Fibroblast of skin of abdomen (primary cell): ENCODE results near the gene JAML.

ENCODE experiments used
- DNase-seq: peaks from one replicate; pipeline ENCODE4 v3.0.0-alpha.2; 2013

The JAML gene

DNA sequence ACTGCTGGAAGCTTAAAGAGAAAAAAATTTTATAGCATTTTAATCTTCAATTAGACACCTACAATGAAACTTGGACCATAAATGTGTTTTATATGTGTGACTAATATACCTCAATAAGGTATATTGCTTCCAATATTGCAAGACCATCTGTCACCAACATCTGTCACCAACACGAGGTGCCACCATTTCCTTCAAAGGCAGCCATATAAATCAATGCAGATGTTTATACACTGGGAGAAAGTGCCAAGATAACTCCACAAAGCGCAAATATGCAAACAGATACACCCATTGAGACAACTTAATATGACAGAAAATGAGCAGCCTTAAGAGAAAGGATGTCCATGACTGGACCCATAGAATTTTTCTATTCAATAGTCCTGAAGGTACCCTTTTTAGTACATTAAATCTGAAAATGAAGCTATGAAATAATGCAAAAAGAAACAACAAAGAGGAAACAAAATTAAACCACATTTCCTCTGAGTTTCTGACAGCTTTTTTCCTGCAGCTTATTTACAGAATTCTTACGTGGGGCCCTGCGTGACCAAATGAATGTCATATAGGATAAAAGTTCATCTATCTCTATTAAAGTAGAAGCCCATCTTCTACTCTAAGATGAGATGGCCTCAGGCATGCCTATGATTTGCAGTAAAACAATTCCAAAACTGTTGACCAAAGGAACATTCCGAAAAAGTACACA, 14.8 kb upstream of the JAML start:
- no peak for DNase-seq

DNA sequence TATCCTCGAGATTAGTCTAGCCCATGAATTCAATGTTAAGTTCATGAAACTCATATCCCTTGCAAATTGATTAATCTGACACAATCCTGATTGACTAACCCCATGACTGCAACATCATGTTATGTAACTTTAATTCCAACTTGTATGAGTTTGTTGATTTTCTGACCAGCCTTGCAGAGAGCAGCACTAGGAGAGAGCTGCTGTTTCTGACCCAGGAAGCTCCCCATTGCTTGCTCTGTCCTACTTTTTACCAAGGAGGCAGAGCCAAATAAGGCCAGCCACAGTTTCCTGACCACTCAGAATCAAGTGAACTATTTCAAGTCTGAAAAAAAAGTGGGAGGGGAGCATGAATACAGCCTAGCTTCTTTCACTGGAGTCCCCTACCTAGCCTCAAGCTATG, 14.1 kb upstream of the JAML start:
- DNase-seq, result no peak

DNA sequence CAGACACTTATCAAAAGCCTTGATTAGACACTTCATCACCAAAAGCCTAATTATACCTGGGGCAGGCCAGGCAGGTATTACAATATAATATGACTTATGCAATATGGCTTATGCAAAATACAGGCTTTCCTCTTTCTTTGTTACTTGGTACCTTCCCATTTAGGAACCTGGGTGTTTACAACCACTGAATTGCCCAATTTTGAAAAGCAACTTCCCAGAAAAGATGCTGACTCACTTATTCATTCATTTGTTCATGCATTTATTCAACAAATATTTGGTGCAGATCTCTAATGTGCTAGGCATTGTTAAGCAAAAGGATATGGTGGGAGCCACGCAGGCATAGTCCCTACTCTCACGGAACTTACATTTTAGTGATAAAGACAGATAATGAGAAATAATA, 13.6 kb upstream of the JAML start:
- no peak for DNase-seq

DNA sequence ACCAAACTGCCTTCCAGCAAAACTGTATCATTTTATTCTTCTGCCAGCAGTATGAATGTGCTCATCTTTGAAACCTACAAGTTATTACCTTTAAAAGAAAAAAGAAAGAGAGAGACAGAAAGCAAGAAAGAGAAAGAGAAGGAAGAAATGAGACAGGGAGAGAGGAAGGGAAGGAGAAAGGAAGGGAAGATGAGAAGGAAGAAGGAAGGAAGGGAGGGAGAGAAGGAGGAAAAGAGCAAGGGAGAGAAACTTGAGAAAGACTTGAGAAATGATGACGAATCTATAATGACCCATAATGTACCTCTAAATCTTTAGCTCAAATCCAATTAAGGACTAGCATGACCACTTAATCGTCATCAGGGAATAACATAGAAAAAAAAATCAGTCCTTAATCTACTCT, 11.4 kb upstream of the JAML start:
- DNase-seq, result no peak

DNA sequence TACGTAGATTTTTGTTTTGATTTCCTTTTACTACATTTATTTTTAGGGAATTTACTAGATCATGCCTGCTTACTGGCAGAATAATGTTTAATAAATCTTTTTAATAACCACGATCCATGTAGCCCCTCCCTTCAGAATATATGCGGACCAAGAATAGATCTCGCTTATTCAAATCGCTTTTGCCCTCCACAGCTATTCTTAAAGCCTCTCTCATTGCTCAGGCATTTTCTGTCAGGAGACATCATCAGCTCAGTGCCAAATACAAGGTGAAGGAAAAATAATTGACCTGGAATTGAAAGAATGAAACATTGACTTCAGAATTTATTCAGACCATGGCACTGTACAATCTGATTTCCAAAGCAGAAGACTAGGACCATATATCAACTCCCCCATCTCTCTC, 10.0 kb upstream of the JAML start:
- DNase-seq, result no peak

DNA sequence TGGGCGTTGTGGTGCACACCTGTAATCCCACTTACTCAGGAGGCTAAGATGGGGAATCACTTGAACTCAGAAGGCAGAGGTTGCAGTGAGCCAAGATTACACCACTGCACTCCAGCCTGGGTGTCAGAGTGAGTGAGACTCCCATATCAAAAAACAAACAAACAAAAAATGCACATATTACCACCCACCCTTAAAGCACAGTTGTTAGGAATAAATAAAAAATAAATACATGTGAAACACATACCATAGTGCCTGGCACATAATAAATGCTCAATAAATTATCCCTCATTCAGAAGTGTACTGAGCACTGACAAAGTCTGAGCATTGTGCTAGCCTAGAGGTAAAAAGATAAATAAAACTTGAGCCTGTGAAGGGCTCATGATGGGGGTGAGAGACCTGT, 9.0 kb upstream of the JAML start:
- no peak for DNase-seq

DNA sequence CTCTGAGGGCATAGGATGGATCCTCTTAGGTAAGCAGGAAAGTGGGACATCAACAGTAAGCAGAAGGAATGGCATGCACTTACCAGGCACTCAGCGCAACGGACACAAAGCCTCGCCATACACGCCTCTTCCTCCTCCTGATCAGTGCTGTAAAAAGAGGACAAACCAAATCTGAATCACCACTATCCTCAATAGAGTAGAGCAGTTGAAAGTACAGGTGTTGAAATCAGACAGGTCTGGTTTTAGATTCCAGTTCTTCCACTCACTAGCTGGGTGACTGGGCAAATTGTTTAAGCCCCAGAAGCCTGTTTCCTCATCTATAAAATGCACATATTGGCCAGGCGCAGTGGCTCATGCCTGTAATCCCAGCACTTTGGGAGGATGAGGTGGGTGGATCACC, 8.6 kb upstream of the JAML start:
- no peak for DNase-seq

DNA sequence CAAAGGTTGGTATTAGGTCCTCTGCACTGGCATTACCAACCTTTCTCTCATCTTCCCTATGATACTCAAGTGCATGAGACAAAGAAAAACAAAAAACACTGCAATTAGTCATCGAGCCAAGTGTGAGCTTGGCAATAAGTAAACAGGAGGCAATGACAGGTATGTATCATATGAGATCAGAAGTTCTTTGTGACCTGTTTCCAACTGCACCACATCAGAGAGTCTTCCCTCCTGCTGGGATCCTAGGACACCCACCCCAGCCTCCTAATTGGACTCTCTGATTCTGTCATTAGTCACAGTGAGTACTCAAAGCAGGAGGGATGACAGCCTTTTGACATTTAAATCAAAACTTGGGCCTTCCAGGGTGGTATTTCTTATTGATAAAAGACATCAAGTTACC, 7.8 kb upstream of the JAML start:
- DNase-seq, result no peak

DNA sequence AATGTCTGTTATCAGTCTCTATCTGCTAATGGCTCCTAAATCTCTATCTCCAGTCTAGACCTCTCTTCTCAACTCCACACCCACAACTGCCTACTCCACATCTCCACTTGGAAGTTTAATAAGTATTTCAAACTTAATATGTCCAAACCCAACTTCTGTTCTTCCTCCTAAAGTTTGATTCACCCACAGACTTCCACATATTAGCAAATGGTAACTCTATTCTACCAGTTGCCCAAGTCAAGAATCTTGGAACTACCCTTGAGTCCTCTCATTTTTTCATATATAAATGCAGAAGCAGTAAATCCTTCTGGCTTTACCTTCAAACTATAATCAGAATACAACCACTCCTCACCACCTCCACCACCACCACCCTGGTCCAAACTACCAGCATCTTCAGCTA, 6.7 kb upstream of the JAML start:
- DNase-seq, result no peak

DNA sequence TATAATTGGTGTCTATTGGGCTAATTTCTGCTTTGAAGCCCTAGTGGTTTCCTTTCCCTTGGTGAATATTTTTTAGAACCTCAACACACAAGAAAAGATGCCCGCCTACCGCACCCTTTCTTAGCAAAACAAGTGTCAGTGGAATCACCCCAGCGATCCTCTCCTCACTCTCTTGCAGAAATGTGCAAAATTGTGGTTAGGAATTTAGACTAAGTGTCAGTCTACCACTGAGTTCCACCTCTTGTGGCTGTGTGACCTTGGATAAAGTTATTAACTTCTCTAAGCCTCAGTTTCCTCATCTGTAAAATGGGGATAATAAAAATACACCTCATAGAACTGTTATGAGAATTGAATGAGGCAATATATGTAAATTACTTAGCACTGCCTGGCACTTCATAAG, 5.3 kb upstream of the JAML start:
- no peak for DNase-seq

DNA sequence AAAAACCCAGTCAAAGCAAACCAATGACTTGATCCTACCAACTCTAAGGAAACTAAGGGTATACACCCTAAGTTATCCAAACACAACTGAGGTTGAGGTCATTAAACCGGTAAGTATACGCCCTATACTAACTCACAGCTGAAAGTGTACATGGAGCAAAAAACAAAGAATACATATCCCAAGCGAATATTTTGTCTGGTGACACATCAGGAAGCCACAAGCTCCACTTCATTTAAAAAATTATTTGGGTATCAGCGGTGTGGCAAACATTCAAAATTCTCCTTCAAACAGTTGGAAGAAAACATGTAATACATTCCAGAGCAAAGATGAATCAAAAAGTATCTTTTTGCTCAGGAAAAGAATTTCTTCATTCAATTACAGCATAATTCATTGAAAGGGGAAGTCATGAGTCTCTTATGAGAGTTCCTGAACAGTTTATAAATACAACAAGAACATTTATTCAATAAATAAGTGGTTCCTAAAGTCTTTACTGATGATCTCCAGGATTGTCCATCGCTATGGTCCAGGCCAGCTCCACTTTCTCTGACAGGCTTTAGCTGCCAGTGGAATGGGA, 4.5 kb upstream of the JAML start:
- DNase-seq, result peak; percentile 50

DNA sequence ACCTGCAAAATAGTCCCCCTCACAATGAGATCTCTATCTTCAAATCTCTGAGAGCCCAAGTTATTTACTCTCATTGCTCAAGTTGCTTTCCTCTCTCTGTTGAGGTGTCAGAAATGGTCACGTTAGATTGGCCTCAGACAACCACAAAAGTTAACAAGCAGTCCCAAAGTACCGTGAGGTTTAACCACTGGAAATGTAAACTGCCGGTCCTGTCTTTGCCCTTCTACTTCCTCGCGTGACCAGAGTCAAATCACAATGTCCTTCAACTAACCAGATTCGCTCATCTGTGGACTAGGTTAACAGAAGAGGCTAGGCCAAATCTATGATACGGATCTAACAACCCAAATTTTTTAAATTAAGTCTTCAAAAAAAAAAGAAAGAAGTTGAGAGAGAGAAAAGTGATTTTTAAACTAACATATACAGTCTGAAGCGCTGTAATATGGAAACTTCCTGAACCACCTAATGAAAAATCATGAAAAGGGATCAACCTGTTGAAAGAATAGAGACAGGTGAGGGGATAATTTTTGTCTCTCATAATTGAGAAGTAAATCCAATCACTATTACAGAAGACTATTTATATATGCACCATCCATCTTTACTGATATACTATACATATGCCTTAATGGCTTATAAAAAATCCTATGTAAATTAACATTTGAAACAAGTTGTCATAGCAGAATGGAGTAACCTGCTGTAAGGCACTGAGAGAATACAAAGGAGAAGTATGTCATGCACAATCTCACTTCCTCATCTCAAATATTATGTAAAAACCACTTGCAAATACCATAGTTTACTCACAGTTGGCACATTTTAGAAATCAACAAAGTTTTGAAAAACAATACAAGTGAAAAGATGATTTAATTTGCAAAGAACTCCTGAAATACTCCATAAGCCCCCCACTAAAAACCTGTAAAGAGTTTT, 3.3 kb upstream of the JAML start:
- no peak for DNase-seq

DNA sequence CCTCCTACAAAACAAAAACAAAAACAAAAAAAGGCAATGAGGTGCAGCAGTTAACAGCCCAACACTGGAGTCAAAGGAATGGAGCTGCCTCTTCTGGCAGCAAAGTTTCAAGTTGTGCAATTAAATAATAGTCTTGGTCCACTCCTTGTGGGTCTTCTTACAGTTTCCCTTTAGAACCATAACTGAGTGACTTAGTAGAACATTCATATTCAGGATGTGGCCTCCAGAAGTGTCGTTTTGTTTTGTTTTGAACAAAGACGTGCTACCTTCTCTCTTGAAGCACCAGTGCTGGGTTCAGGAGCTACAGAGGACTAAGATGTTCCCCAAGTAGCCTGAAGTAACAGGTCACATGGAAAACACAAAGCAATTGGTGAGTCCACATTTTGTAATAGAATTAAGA, 2.0 kb upstream of the JAML start:
- DNase-seq, result no peak

DNA sequence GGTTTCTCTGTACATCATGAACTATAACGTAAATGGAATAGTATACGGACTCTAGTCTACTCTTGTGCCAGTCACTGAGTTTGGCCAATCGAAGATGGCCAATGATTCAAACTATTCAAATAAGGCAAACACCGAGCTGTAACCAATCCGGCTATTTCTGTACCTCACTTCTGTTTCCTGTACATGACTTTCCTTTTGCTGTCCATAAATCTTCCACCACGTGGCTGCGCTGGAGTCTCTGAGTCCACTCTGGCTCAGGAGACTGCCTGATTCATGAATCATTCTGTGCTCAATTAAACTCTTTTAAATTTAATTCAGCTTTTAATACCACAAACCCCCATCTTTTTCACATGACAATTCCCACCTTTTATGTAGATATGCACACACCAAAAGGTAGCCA, 1.5 kb upstream of the JAML start:
- peak; percentile 59 for DNase-seq

DNA sequence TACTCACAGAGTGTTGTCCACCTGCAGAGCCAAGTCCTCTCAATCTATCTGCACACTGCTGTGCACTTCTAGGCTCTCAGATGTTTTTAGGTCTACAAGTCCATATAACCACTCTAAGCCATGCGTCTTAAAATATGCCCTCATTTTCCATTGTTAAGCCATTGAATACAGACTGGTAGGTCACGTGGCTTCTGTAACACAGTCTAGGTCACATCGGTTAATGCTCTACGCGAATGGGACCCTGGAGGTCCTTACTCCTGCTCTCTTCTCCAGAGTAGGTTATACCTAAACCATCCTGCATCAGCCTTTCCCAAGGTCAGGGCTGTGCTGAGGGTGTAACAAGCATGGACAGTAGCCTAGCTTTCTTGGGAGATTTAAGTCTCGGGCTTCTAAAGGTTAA, 819 bp downstream of the JAML start:
- no peak for DNase-seq

DNA sequence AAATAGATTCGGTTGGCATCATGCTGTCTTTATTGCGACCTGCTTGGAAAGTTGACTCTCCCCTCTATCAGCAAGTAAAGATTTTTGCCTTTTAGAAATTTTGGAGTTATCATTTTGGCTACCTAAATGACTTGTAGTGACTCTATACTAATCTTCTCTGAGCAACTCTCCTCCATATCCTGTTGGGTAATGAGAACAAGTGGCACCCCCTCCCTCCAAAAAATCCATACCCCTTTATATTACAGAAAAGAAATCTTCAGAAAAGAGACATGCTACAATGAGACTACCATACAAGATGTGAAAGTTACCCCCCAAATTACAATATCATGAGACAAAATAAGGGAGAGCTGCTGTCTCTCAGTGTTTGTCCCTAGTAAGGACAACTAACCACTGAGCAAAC, 1.2 kb downstream of the JAML start:
- no peak for DNase-seq

DNA sequence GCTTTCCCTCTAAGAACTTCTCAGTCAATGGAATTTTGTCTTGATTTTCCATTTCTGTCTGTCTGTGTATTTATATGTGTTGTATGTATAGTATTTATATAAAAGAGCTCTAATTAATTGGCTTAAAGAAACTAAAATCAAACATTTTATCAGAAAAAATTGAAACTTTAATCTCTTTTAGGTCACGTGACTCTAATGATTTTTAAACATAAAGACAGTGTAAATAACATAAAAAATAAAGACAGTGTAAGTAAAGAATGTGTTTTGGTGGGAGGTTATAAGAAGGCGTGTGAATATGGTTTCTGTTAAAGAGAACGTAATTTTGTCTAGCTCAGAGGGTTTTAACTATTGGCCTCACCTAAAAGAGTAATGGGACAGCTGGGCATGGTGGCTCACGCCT, 2.4 kb downstream of the JAML start:
- no peak for DNase-seq

DNA sequence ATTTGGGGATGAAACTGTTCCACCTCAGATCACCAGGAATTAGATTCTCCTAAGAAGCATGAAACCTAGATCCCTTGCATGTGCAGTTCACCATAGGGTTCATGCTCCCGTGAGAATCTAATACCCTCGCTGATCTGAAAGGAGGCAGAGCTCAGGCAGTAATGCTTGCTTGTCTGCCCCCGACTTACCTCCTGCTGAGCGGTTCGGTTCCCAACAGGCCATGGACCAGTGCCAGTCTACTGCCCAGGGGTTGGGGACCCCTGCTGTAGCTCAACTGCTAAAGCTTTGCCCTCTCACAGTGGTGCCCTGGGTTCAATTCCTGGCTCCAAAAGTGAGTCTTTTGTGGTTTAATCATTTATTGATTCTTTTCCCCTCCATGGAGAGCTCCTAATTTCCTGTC, 3.4 kb downstream of the JAML start:
- no peak for DNase-seq

DNA sequence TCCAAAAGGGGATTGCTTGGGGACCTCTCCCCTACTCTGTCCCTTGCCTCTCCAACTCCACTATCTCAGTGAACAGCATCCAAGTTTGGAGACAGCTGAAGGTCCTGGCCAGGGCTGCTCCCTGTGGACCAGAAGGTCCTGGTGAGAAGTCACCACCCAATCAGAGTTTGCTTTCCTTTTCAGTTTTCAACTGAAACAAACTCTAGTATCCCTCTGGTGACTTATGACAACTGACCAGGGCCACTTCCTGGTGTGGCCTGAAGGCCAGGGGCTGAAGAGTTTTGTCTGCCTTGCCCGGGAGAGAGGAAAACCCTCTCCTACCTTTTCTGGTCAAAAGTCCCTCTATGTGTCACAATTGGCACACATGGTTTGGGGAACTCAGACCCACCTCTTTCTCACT, 5.1 kb downstream of the JAML start:
- no peak for DNase-seq

DNA sequence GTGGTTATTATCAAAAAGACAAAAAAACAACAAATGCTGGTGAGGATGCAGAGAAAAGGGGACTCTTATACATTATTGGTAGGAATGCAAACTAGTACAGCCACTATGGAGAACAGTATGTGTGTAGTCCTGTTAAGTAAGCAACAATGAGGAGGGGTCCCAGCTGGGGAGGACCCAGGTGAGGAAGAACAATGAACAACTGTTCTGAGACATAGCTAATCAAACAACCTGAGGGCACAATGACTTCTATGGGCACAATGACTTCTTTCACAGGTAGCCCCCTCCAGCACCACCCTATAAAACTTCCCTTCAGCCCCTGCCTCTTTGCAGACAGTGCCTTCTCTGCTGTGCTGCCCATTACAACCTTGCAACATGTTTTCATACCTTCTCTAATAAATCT, 5.6 kb downstream of the JAML start:
- DNase-seq, result no peak

DNA sequence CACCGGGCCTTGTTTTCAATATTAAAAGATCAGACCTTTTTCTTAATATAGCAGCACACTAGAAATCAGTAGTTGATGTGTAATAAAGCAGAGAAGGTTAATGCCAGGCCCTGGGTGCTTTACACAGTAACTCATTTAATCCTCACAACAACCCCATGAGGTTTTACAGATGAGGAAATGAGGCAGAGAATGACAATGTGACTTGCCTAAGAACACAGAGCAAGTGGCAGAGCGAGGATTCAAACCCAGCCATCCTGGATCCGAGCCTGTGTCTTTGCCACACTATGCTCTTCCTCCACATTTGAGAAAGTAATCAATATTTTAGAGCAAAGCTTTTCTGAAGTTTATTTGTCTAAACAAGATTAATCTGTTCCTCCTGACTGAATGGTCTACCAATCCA, 7.2 kb downstream of the JAML start:
- DNase-seq, result no peak

DNA sequence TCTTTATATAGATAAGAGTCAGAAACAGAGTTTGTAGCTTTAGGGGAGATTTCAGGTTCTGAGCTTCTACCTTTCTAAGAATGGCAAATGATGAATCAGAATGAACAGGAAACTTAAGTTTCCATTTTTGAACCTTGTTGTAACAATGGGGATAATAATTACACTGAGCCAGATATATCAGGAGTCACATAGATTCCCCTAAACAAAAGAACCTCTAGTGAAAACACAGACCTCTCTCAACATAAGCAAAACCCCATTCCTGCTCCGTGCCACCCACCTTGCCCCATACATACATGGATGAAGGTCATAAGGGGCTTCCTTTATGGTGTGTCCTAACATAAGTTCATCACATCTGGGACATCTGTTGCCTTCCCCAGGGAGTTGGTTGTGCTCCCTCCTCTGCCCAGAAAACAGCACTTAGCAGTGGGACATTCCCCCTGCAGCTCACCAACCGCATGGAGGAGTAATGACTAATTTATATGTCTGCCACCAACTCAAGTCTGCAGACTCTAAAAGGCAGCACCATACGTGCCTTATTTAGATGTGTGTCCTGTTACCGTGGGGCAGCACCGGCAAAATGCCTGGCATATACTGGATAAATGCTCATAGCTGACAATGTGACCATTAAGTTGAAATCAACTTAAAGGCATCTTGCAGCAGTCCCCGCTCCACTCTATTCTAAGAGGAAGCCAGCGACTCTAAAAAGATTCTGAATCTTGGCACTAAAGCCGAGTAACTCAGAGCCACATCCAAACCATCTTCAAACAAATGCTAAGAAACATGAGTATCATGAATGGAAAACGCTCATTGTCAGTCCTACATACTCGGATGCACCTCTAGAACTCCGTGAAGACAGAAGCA, 8.0 kb downstream of the JAML start:
- no peak for DNase-seq

DNA sequence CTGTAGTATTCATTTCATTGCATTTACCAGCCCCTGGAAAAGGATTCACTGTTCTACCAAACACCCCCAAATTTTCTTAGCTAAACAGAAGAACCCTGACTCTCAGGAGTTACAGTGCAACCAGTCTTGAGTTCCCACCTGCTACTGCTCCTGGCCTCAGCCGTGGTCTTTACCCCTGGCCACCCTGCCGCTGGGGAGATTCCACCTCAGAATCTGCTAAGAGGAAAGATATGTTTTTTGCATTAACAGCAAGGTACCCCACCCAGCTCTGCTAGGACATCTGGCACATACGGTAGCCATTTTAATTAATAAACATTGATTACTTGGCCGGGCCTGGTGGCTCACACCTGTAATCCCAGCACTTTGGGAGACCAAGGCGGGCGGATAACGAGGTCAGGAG, 9.0 kb downstream of the JAML start:
- DNase-seq, result no peak
